Immature natural killer cell (primary cell): ENCODE measurements around the gene MBD4. TPM values are rescaled to one million over a fixed set of nuclear protein-coding genes. Genes with fewer than 3 reads are reported as not detected.
"Not testable (repeated sequence)": the region's sequence is repeated elsewhere in the genome, so short reads cannot be mapped to it uniquely, and the experiment has no call there.

Source experiments
- DNase-seq, 3 donors: peaks; one replicate each; pipeline ENCODE4 v3.0.0; 2022; ENCODE audit warnings: mixed read lengths in 1 of 3
- H3K27ac Mint-ChIP-seq, 6 donors: one replicate each; pipeline ENCODE4 v1.8.0; 2020; ENCODE audit warnings: mixed read lengths in 6 of 6, mild to moderate bottlenecking in 5 of 6, inconsistent platforms in 4 of 6, moderate library complexity in 3 of 6
- H3K27me3 Mint-ChIP-seq, 3 donors: one replicate each; pipeline ENCODE4 v1.8.0; 2020 to 2021; ENCODE audit warnings: low read depth in 3 of 3, mild to moderate bottlenecking in 3 of 3, mixed read lengths in 3 of 3, moderate library complexity in 3 of 3, inconsistent platforms in 1 of 3
- H3K36me3 Mint-ChIP-seq, 3 donors: one replicate each; pipeline ENCODE4 v1.8.0; 2020; ENCODE audit warnings: mixed read lengths in 3 of 3, inconsistent platforms in 2 of 3, mild to moderate bottlenecking in 2 of 3
- H3K4me1 Mint-ChIP-seq, 2 donors: one replicate each; pipeline ENCODE4 v1.8.0; 2020; ENCODE audit warnings: inconsistent platforms in 2 of 2, mild to moderate bottlenecking in 2 of 2, mixed read lengths in 2 of 2, moderate library complexity in 1 of 2
- H3K4me3 Mint-ChIP-seq, 5 donors: one replicate each; pipeline ENCODE4 v1.8.0; 2020; ENCODE audit warnings: mild to moderate bottlenecking in 5 of 5, mixed read lengths in 5 of 5, inconsistent platforms in 3 of 5, moderate library complexity in 3 of 5
- H3K9me3 Mint-ChIP-seq, 6 donors: one replicate each; pipeline ENCODE4 v1.8.0; 2020; ENCODE audit warnings: mild to moderate bottlenecking in 6 of 6, mixed read lengths in 6 of 6, inconsistent platforms in 4 of 6, moderate library complexity in 3 of 6
- polyA plus RNA-seq, 3 donors: library from polyadenylated mRNA; unstranded; fragments of 300-500 nt; fragmentation: Illumina TruSeq; gene quantifications; one replicate each; pipeline ENCODE4 v1.2.3, GENCODE V29; 2021

The MBD4 gene
- polyA plus RNA-seq, 3 donors from 2014 or later: 26.5 to 36.0 (median 29.2) TPM

GRCh38 chr3:129386984-129387383 is 52.8 kb downstream of the MBD4 start:
- Mint-ChIP-seq H3K27me3 (peaks cover 0 to 4% (median 1%) of the 10 kb centered on the region in 3 donors), H3K9me3 (no peaks in the 10 kb centered on the region), H3K4me3 (no peak overlapping the region), H3K27ac (no peak overlapping the region), H3K36me3 (peaks cover 4 to 31% (median 13%) of the 10 kb centered on the region in 3 donors), H3K4me1 (peaks cover 0 to 3% of the 10 kb centered on the region in 2 donors)
- no peak for DNase-seq

- peaks cover 4 to 22% (median 10%) of the 10 kb centered on the region in 3 donors for H3K36me3 Mint-ChIP-seq
- H3K4me3 Mint-ChIP-seq, H3K4me1 Mint-ChIP-seq, H3K27me3 Mint-ChIP-seq, DNase-seq, H3K9me3 Mint-ChIP-seq: not testable (repeated sequence)
- H3K27ac Mint-ChIP-seq: peak overlapping the region in 1 of 6 donors; percentile 30
These were observed 54.2 kb downstream of the MBD4 start for GRCh38 chr3:129385507-129385906.

DNA sequence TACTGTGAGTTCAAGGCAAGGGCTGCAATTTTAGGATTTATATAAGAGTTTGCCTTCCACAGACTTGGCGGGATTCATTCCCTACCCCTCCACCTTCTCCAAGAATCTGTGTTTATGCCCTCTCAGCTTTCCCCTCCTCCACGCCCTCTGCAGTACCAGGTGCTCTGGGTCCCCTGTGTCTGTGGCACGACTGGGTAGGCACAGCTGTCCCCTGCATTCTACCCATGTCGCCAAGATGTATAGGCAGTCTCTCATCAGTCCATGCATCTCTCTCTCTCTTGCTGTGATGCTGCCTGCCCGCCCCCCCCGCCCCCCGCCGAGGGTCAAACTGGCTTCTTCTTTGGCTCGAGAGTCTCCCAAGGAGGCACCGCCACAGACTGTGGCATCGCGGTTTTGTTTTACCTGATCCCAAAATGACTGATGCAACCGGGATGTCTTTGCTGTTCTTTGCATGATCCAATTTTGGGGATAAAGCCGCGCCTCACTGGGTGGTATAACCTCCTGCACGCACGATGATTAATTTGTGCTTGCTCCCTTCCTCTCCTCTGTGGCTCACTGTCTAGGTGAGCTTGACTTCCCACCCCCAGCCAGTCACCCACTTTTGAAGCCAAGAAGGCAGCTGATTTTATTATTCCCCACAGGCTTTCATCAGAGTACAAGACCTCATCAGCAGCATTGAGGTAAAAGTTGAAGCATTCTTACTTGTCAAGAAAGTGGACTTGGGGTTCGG is 55.0 kb downstream of the MBD4 start:
- peaks cover 0 to 4% (median 1%) of the 10 kb centered on the region in 3 donors for H3K27me3 Mint-ChIP-seq
- H3K27ac Mint-ChIP-seq: peak overlapping the region in 2 of 6 donors; percentile 30 to 51
- H3K36me3 Mint-ChIP-seq: peaks cover 4 to 22% (median 10%) of the 10 kb centered on the region in 3 donors
- no peak overlapping the region for H3K4me3 Mint-ChIP-seq
- no peaks in the 10 kb centered on the region for H3K9me3 Mint-ChIP-seq
- peaks cover 0 to 3% of the 10 kb centered on the region in 2 donors for H3K4me1 Mint-ChIP-seq
- DNase-seq: no peak

DNA sequence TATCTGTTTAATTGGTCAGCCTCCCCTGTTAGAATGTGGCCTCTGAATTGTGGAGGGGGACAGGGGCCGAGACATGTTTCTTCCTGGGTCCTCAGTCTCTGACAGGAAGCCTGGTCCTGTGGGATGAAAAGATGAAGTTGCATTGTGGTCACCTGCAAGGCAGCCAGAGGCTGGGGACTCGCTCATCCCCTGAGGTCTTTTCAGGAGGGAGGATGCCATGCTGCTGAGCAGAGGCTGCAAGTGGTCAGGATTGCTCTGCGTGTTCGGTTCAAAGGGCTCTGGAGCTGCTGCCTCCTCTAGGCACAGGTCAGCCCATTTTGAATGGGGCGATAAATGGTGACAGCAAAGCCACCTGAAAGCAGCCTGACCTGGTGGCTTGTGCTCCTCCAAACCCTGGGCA is 55.6 kb downstream of the MBD4 start:
- H3K4me1 Mint-ChIP-seq, H3K9me3 Mint-ChIP-seq, H3K27me3 Mint-ChIP-seq, H3K27ac Mint-ChIP-seq, DNase-seq, H3K4me3 Mint-ChIP-seq: not testable (repeated sequence)
- peaks cover 4 to 17% (median 10%) of the 10 kb centered on the region in 3 donors for H3K36me3 Mint-ChIP-seq

- peaks cover 0 to 4% (median 1%) of the 10 kb centered on the region in 3 donors for H3K27me3 Mint-ChIP-seq
- H3K4me1 Mint-ChIP-seq: no peaks in the 10 kb centered on the region
- no peaks in the 10 kb centered on the region for H3K9me3 Mint-ChIP-seq
- peaks cover 4 to 13% (median 10%) of the 10 kb centered on the region in 3 donors for H3K36me3 Mint-ChIP-seq
- DNase-seq: peak; percentile 20 to 40 (median 22)
- no peak overlapping the region for H3K4me3 Mint-ChIP-seq
- no peak overlapping the region for H3K27ac Mint-ChIP-seq
These were observed 56.4 kb downstream of the MBD4 start for GRCh38 chr3:129383292-129383860.

GRCh38 chr3:129382366-129382765 is 57.4 kb downstream of the MBD4 start:
- Mint-ChIP-seq H3K27ac (no peak overlapping the region), H3K9me3 (no peaks in the 10 kb centered on the region), H3K27me3 (peaks cover 0 to 4% (median 1%) of the 10 kb centered on the region in 3 donors), H3K4me1 (no peaks in the 10 kb centered on the region), H3K36me3 (peaks cover 3 to 10% (median 4%) of the 10 kb centered on the region in 3 donors), H3K4me3 (no peak overlapping the region)
- DNase-seq: no peak

Other genes starting within 250 kb of the MBD4 start
- gene COPG1, start 190.3 kb downstream of the MBD4 start, polyA plus RNA-seq: 100 to 1,000 TPM in 1 of 3 donors, 10 to 100 TPM in 2; 35.2 to 139 (median 64.6) TPM
- gene HMCES, start 161.1 kb downstream of the MBD4 start, polyA plus RNA-seq: 100 to 1,000 TPM in 1 of 3 donors, 10 to 100 TPM in 2; 58.6 to 111 (median 78.1) TPM
- under 1 TPM in 1 of 3 donors, not detected in 2; 0.12 TPM for gene EFCAB12, start 11.3 kb downstream of the MBD4 start, polyA plus RNA-seq
- 1 to 10 TPM; 5.7 to 7.0 (median 6.0) TPM for gene IFT122, start 276 bp upstream of the MBD4 start, polyA plus RNA-seq
- gene RHO, start 88.7 kb upstream of the MBD4 start, polyA plus RNA-seq: not detected
- not detected for gene H1-8, start 103.2 kb upstream of the MBD4 start, polyA plus RNA-seq
- gene PLXND1, start 166.7 kb upstream of the MBD4 start, polyA plus RNA-seq: 10 to 100 TPM in 1 of 3 donors, 1 to 10 TPM in 2; 3.1 to 30.2 (median 6.1) TPM